ENCODE data around the gene FCRL2.

DNA sequence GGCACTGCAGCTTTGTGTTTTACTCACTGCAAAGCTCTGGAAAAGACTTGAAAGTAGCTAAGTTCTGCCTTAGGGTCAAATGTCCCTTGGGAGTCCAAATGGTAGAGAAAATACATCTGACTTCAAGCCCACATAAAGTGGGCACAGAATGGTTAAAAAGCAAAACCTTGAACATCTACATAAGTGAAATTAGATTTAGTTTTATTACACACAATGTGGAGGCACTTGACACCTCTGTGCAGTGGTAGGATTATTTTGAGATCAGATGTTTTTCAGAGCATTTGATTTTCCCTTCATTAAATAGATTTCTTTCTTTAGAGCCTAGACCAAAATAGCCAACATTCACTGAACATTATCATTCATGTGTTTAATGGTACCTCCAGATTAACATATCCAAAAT is 65.1 kb downstream of the FCRL2 start:
- TF ChIP-seq POLR2A (IDR thresholded peaks at IDR 0.05) (no peak), CTCF (IDR thresholded peaks at IDR 0.05) (no peak)
